ENCODE results near the gene GARIN5B. TPM values are rescaled to one million over a fixed set of nuclear protein-coding genes. Genes with fewer than 3 reads are reported as not detected.

Gene GARIN5B
- total and polyA plus RNA-seq, 2 of the 13 experiments (the other 11 are each of a cell fraction or from before 2014, with no cell fraction given): not detected

DNA sequence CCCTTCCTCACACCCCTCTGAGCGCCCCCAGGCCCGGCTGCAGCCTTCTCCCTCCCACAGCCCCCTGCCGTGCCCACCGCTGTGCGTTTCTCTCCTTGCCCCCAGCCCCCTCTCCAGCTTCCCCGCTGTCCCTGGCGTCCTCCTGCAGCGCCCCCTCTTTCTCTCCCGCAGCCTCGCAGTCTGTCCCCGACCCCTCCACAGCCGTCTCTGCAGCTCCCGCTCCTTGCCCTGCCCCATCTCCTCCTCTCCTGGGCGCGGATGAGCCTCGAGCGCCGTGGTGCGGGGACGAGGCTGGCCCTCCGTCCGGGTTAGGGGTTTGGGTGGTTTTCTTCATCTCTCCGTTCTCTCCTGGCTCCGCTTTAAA lies 22.3 kb downstream of the GARIN5B start (continued):
- TF ChIP-seq NONO (IDR thresholded peaks at IDR 0.05) (no peak), NONO (CRISPR knock-in tag; conservative IDR thresholded peaks at IDR 0.05) (peak; percentile 52; the same call in 1 of the 2 replicates), HDAC1 (CRISPR knock-in tag; IDR thresholded peaks at IDR 0.05) (0 out of 2 replicates have a peak, but pooled peaks have one; percentile 19), ZNF34 (CRISPR knock-in tag; IDR thresholded peaks at IDR 0.05; ENCODE audit: borderline replicate concordance) (0 out of 2 replicates have a peak, but pooled peaks have one; percentile 40), NCOA1 (CRISPR knock-in tag; IDR thresholded peaks at IDR 0.05) (0 out of 2 replicates have a peak, but pooled peaks have one; percentile 3), ZNF687 (CRISPR knock-in tag; IDR thresholded peaks at IDR 0.05) (peak; percentile 39), LCORL (IDR thresholded peaks at IDR 0.05) (no peak), LCORL (CRISPR knock-in tag; IDR thresholded peaks at IDR 0.05) (peak; percentile 37; the same call in 1 of the 2 replicates), CC2D1A (CRISPR knock-in tag; IDR thresholded peaks at IDR 0.05) (0 out of 2 replicates have a peak, but pooled peaks have one; percentile 1)
- TF ChIP-seq, protein P1, sequence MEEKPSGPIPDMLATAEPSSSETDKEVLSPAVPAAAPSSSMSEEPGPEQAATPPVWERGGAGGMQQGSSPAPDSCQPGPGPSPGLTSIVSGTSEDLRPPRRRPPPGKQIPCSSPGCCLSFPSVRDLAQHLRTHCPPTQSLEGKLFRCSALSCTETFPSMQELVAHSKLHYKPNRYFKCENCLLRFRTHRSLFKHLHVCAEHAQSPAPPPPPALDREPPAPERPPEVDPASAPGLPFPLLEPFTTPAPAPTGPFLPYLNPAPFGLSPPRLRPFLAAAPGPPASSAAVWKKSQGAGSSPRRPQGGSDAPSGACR (CRISPR knock-in tag; IDR thresholded peaks at IDR 0.05): 0 out of 2 replicates have a peak, but pooled peaks have one; percentile 20
- TF ChIP-seq, protein P2, sequence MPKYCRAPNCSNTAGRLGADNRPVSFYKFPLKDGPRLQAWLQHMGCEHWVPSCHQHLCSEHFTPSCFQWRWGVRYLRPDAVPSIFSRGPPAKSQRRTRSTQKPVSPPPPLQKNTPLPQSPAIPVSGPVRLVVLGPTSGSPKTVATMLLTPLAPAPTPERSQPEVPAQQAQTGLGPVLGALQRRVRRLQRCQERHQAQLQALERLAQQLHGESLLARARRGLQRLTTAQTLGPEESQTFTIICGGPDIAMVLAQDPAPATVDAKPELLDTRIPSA (CRISPR knock-in tag; IDR thresholded peaks at IDR 0.05; ENCODE audit: borderline replicate concordance): no peak
